ENCODE measurements around the gene CYLD.

CYLD gene

GRCh38 chr16:50718761-50719400, 23.0 kb upstream of the CYLD start:
- FAIRE-seq (no peak), DNase-seq (ENCODE audit: insufficient read length, low spot score) (no peak)
- TF ChIP-seq POLR2A (IDR thresholded peaks at IDR 0.05; ENCODE audit: low read depth, low read length) = no peak

- no peak for FAIRE-seq
- TF ChIP-seq POLR2A (IDR thresholded peaks at IDR 0.05; ENCODE audit: low read depth, low read length) = no peak
- no peak for DNase-seq (ENCODE audit: insufficient read length, low spot score)
Observed at GRCh38 chr16:50719401-50720337, 22.2 kb upstream of the CYLD start.

- DNase-seq (ENCODE audit: insufficient read length, low spot score) (no peak), FAIRE-seq (no peak)
- TF ChIP-seq POLR2A (IDR thresholded peaks at IDR 0.05; ENCODE audit: low read depth, low read length) = no peak
Observed at GRCh38 chr16:50721549-50722404, 20.1 kb upstream of the CYLD start.

GRCh38 chr16:50722405-50722737, 19.5 kb upstream of the CYLD start:
- DNase-seq (ENCODE audit: insufficient read length, low spot score) (no peak), FAIRE-seq (no peak)
- TF ChIP-seq POLR2A (IDR thresholded peaks at IDR 0.05; ENCODE audit: low read depth, low read length) = no peak

GRCh38 chr16:50722960-50723359, 18.9 kb upstream of the CYLD start:
- no peak for DNase-seq (ENCODE audit: insufficient read length, low spot score)
- FAIRE-seq = no peak
- TF ChIP-seq POLR2A (IDR thresholded peaks at IDR 0.05; ENCODE audit: low read depth, low read length) = no peak

GRCh38 chr16:50724306-50724705, 17.6 kb upstream of the CYLD start:
- TF ChIP-seq POLR2A (IDR thresholded peaks at IDR 0.05; ENCODE audit: low read depth, low read length) = no peak
- FAIRE-seq (no peak), DNase-seq (ENCODE audit: insufficient read length, low spot score) (no peak)

- no peak for TF ChIP-seq POLR2A (IDR thresholded peaks at IDR 0.05; ENCODE audit: low read depth, low read length)
- FAIRE-seq = no peak
- DNase-seq (ENCODE audit: insufficient read length, low spot score) = no peak
Observed at GRCh38 chr16:50731130-50731988, 10.5 kb upstream of the CYLD start.

- TF ChIP-seq POLR2A (IDR thresholded peaks at IDR 0.05; ENCODE audit: low read depth, low read length) = no peak
- FAIRE-seq = no peak
Observed at GRCh38 chr16:50731989-50732832, 9.7 kb upstream of the CYLD start.

GRCh38 chr16:50733468-50733867, 8.4 kb upstream of the CYLD start:
- DNase-seq (ENCODE audit: insufficient read length, low spot score) = no peak
- no peak for TF ChIP-seq POLR2A (IDR thresholded peaks at IDR 0.05; ENCODE audit: low read depth, low read length)
- no peak for FAIRE-seq

More at GRCh38 chr16:50731989-50732832, 9.7 kb upstream of the CYLD start:
- DNase-seq (ENCODE audit: insufficient read length, low spot score) = no peak

GRCh38 chr16:50735629-50736122, 6.2 kb upstream of the CYLD start:
- no peak for FAIRE-seq

GRCh38 chr16:50736448-50736847, 5.4 kb upstream of the CYLD start:
- no peak for FAIRE-seq
- DNase-seq (ENCODE audit: insufficient read length, low spot score) = no peak
- no peak for TF ChIP-seq POLR2A (IDR thresholded peaks at IDR 0.05; ENCODE audit: low read depth, low read length)

More at GRCh38 chr16:50735629-50736122, 6.2 kb upstream of the CYLD start:
- no peak for DNase-seq (ENCODE audit: insufficient read length, low spot score)
- no peak for TF ChIP-seq POLR2A (IDR thresholded peaks at IDR 0.05; ENCODE audit: low read depth, low read length)

GRCh38 chr16:50737420-50737959, 4.4 kb upstream of the CYLD start:
- DNase-seq (ENCODE audit: insufficient read length, low spot score) (no peak), FAIRE-seq (no peak)
- no peak for TF ChIP-seq POLR2A (IDR thresholded peaks at IDR 0.05; ENCODE audit: low read depth, low read length)

Data from H54 (cell line).